H9 (cell line): Measurements from ENCODE around the gene RNF31. TPM values are rescaled to one million over a fixed set of nuclear protein-coding genes. Genes with fewer than 3 reads are reported as not detected.

ENCODE experiments used
- DNase-seq: peaks from one replicate; pipeline ENCODE4 v3.0.0-alpha.2; 2017
- H2AFZ ChIP-seq: one replicate; pipeline ENCODE4 v1.6.1; 2013; ENCODE audit warnings: mild to moderate bottlenecking, low read length, control low read depth, moderate library complexity
- H2AK5ac ChIP-seq: 2 replicates; pipeline ENCODE4 v1.6.1; 2013; ENCODE audit warnings: low read length, control low read depth, mixed read lengths; ENCODE audit not compliant: insufficient read length
- H2BK120ac ChIP-seq: one replicate; pipeline ENCODE4 v1.6.1; 2013; ENCODE audit warnings: low read depth, mild to moderate bottlenecking, low read length, control low read depth, inconsistent platforms; ENCODE audit not compliant: poor library complexity, severe bottlenecking
- H2BK12ac ChIP-seq: 2 replicates; pipeline ENCODE4 v1.6.1; 2013; ENCODE audit warnings: low read length, control low read depth, mixed read lengths, low read depth; ENCODE audit not compliant: insufficient read length
- H2BK15ac ChIP-seq: 2 replicates; pipeline ENCODE4 v1.6.1; 2013; ENCODE audit warnings: low read depth, low read length, control low read depth
- H2BK20ac ChIP-seq: one replicate; pipeline ENCODE4 v1.6.1; 2013; ENCODE audit warnings: low read depth, mild to moderate bottlenecking, low read length, control low read depth, inconsistent platforms; ENCODE audit not compliant: poor library complexity, severe bottlenecking
- H2BK5ac ChIP-seq: 2 replicates; pipeline ENCODE4 v1.6.1; 2013; ENCODE audit warnings: low read length, control low read depth, mixed read lengths; ENCODE audit not compliant: insufficient read length
- H3K14ac ChIP-seq: 2 replicates; pipeline ENCODE4 v1.6.1; 2013; ENCODE audit warnings: low read length, control low read depth; ENCODE audit not compliant: insufficient read depth
- H3K18ac ChIP-seq: 2 replicates; pipeline ENCODE4 v1.6.1; 2013; ENCODE audit warnings: low read depth, mild to moderate bottlenecking, mixed read lengths, low read length, control low read depth; ENCODE audit not compliant: insufficient read length
- H3K23ac ChIP-seq: 2 replicates; pipeline ENCODE4 v1.6.1; 2013; ENCODE audit warnings: low read length, control low read depth, mixed read lengths, low read depth; ENCODE audit not compliant: insufficient read length
- H3K23me2 ChIP-seq: 2 replicates; pipeline ENCODE4 v1.6.1; 2013; ENCODE audit warnings: low read depth, mild to moderate bottlenecking, mixed read lengths, low read length, control low read depth; ENCODE audit not compliant: insufficient read length, poor library complexity, severe bottlenecking
- H3K27ac ChIP-seq: 2 replicates; pipeline ENCODE4 v1.5.1; 2013; ENCODE audit warnings: low read length, control low read depth, mixed read lengths, low read depth; ENCODE audit not compliant: insufficient read length
- H3K27me3 ChIP-seq: 2 replicates; pipeline ENCODE4 v1.6.1; 2013; ENCODE audit warnings: low read length, control low read depth, inconsistent platforms; ENCODE audit not compliant: insufficient read depth
- H3K4ac ChIP-seq: 2 replicates; pipeline ENCODE4 v1.6.1; 2013; ENCODE audit warnings: low read depth, mild to moderate bottlenecking, control low read depth, inconsistent platforms, low read length, moderate library complexity
- H3K4me1 ChIP-seq: 2 replicates; pipeline ENCODE4 v1.6.1; 2013; ENCODE audit warnings: low read length, control low read depth, inconsistent platforms; ENCODE audit not compliant: insufficient read depth
- H3K4me2 ChIP-seq: 2 replicates; pipeline ENCODE4 v1.6.1; 2013; ENCODE audit warnings: low read length, control low read depth, mixed read lengths; ENCODE audit not compliant: insufficient read length, insufficient read depth
- H3K56ac ChIP-seq: 2 replicates; pipeline ENCODE4 v1.6.1; 2013; ENCODE audit warnings: low read depth, mild to moderate bottlenecking, mixed read lengths, low read length, control low read depth; ENCODE audit not compliant: insufficient read length
- H3K79me1 ChIP-seq: 2 replicates; pipeline ENCODE4 v1.6.1; 2013; ENCODE audit warnings: low read depth, mild to moderate bottlenecking, moderate library complexity, low read length, control low read depth, inconsistent platforms; ENCODE audit not compliant: insufficient read depth, poor library complexity, severe bottlenecking
- H3K79me2 ChIP-seq: 2 replicates; pipeline ENCODE4 v1.6.1; 2013; ENCODE audit warnings: low read length, control low read depth, inconsistent platforms; ENCODE audit not compliant: insufficient read depth
- H3K9ac ChIP-seq: 2 replicates; pipeline ENCODE4 v1.6.1; 2013; ENCODE audit warnings: low read length, control low read depth, mixed read lengths; ENCODE audit not compliant: insufficient read length; ENCODE audit errors: extremely low read depth
- H3K9me3 ChIP-seq: one replicate; pipeline ENCODE4 v1.6.1; 2013; ENCODE audit warnings: low read depth, low read length, inconsistent platforms; ENCODE audit not compliant: control insufficient read depth
- H3T11ph ChIP-seq: one replicate; pipeline ENCODE4 v1.6.1; 2013; ENCODE audit warnings: mild to moderate bottlenecking, low read length, control low read depth, inconsistent platforms
- H4K20me1 ChIP-seq: one replicate; pipeline ENCODE4 v1.6.1; 2013; ENCODE audit not compliant: control insufficient read depth, insufficient read length, insufficient read depth
- H4K5ac ChIP-seq: 2 replicates; pipeline ENCODE4 v1.6.1; 2013; ENCODE audit warnings: low read depth, mild to moderate bottlenecking, mixed read lengths, low read length, control low read depth; ENCODE audit not compliant: insufficient read length
- H4K8ac ChIP-seq: replicated peaks from 2 replicates; pipeline ENCODE4 v1.6.1; 2013; ENCODE audit warnings: low read length, control low read depth, mixed read lengths, low read depth; ENCODE audit not compliant: insufficient read length
- H4K91ac ChIP-seq: 2 replicates; pipeline ENCODE4 v1.6.1; 2013; ENCODE audit warnings: low read depth, mild to moderate bottlenecking, moderate library complexity, mixed read lengths, low read length, control low read depth; ENCODE audit not compliant: insufficient read length
- H3K27ac Mint-ChIP-seq, 3 experiments: 2 replicates in 2 of 3; 3 replicates in 1 of 3; pipeline ENCODE4 v1.8.0; 2020 to 2021; ENCODE audit warnings: mixed read lengths in 3 of 3, mild to moderate bottlenecking in 1 of 3, moderate library complexity in 1 of 3
- H3K27me3 Mint-ChIP-seq: 2 replicates; pipeline ENCODE4 v1.8.0; 2021; ENCODE audit warnings: low read depth, mild to moderate bottlenecking, moderate library complexity, mixed read lengths
- H3K36me3 Mint-ChIP-seq, 3 experiments: 2 replicates in 2 of 3; 3 replicates in 1 of 3; pipeline ENCODE4 v1.8.0; 2020 to 2021; ENCODE audit warnings: low read depth in 3 of 3, mixed read lengths in 3 of 3; ENCODE audit not compliant: insufficient read depth in 1 of 3
- H3K4me1 Mint-ChIP-seq, 2 experiments: 2 replicates each; pipeline ENCODE4 v1.8.0; 2020; ENCODE audit warnings: mixed read lengths in 2 of 2
- H3K4me3 Mint-ChIP-seq, 2 experiments: 2 replicates in 1 of 2; 3 replicates in 1 of 2; pipeline ENCODE4 v1.8.0; 2020 to 2021; ENCODE audit warnings: mild to moderate bottlenecking in 2 of 2, mixed read lengths in 2 of 2, moderate library complexity in 1 of 2
- H3K9me3 Mint-ChIP-seq, 2 experiments: 2 replicates in 1 of 2; 3 replicates in 1 of 2; pipeline ENCODE4 v1.8.0; 2020; ENCODE audit warnings: mild to moderate bottlenecking in 2 of 2, mixed read lengths in 2 of 2, moderate library complexity in 1 of 2
- CTCF ChIP-seq: fragments of 200-600 bp; sonication (generic); conservative IDR thresholded peaks from 3 replicates; pipeline ENCODE4 v1.8.0; 2021; ENCODE audit warnings: antibody characterized with exemption, mild to moderate bottlenecking
- WGBS: extraction: QIAGEN DNeasy Blood & Tissue Kit; methylation state at CpG from one replicate; pipeline ENCODE4 v1.1.7; 2013; ENCODE audit warnings: missing lambda C conversion rate, low lambda C conversion rate, mixed read lengths; ENCODE audit not compliant: insufficient read length; ENCODE audit errors: extremely low coverage; 5-methylcytosine and 5-hydroxymethylcytosine counted together
- total RNA-seq: library from RNA; stranded (reverse); gene quantifications from 2 replicates; pipeline ENCODE4 v1.2.1, GENCODE V29; 2021

RNF31 gene
- total RNA-seq, 1 experiment from 2014 or later = 87.3 TPM

GRCh38 chr14:24123424-24124417, 23.6 kb upstream of the RNF31 start:
- no peak for DNase-seq
- Histone ChIP-seq H3K79me1 (no peaks in the 10 kb centered on the region), H3K4me1 (no peaks in the 10 kb centered on the region), H2BK20ac (no peak overlapping the region), H3K79me2 (no peaks in the 10 kb centered on the region), H4K20me1 (no peaks in the 10 kb centered on the region), H3K56ac (no peak overlapping the region), H3K4ac (no peak overlapping the region), H3K27ac (no peak overlapping the region), H3T11ph (no peak overlapping the region), H3K23ac (no peak overlapping the region), H2AK5ac (no peak overlapping the region), H2AFZ (no peak overlapping the region), H4K91ac (no peak overlapping the region), H3K9ac (no peak overlapping the region), H3K9me3 (no peaks in the 10 kb centered on the region), H3K23me2 (no peaks in the 10 kb centered on the region), H3K14ac (no peak overlapping the region), H2BK12ac (no peak overlapping the region), H4K5ac (no peak overlapping the region), H3K4me2 (no peak overlapping the region), H2BK120ac (no peak overlapping the region), H2BK5ac (no peak overlapping the region), H3K27me3 (no peaks in the 10 kb centered on the region), H3K18ac (no peak overlapping the region), H2BK15ac (no peak overlapping the region), H4K8ac (no peak overlapping the region)
- no peak overlapping the region for H3K27ac Mint-ChIP-seq
- H3K9me3 Mint-ChIP-seq = no peaks in the 10 kb centered on the region
- peaks cover 16 to 51% (median 43%) of the 10 kb centered on the region in 3 experiments; a peak in 6 of 7 replicates for H3K36me3 Mint-ChIP-seq
- no peaks in the 10 kb centered on the region for H3K27me3 Mint-ChIP-seq
- no peak for TF ChIP-seq CTCF
- H3K4me1 Mint-ChIP-seq = no peaks in the 10 kb centered on the region
- H3K4me3 Mint-ChIP-seq = no peak overlapping the region
- no CpG with 5 or more reads among the region's 9 CpGs for WGBS
